ENCODE measurements around the gene OGA.

- TF ChIP-seq, protein P1, sequence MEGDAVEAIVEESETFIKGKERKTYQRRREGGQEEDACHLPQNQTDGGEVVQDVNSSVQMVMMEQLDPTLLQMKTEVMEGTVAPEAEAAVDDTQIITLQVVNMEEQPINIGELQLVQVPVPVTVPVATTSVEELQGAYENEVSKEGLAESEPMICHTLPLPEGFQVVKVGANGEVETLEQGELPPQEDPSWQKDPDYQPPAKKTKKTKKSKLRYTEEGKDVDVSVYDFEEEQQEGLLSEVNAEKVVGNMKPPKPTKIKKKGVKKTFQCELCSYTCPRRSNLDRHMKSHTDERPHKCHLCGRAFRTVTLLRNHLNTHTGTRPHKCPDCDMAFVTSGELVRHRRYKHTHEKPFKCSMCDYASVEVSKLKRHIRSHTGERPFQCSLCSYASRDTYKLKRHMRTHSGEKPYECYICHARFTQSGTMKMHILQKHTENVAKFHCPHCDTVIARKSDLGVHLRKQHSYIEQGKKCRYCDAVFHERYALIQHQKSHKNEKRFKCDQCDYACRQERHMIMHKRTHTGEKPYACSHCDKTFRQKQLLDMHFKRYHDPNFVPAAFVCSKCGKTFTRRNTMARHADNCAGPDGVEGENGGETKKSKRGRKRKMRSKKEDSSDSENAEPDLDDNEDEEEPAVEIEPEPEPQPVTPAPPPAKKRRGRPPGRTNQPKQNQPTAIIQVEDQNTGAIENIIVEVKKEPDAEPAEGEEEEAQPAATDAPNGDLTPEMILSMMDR (IDR thresholded peaks at IDR 0.05): peak; percentile 82 to 90 (median 87)
- no peak for TF ChIP-seq POLR2A (IDR thresholded peaks at IDR 0.05)
Measured at GRCh38 chr10:101840741-101841453, 22.7 kb upstream of the OGA start.
